T-helper 17 cell (primary cell): Measurements from ENCODE around the gene DIP2A. TPM values are rescaled to one million over a fixed set of nuclear protein-coding genes. Genes with fewer than 3 reads are reported as not detected.
"Not testable (repeated sequence)": the region's sequence is repeated elsewhere in the genome, so short reads cannot be mapped to it uniquely, and the experiment has no call there.

Source experiments
- ATAC-seq: fragments of 150-1000 bp; cut with Tn5 transposase; 2 replicates; pipeline ENCODE4 v1.10.0; 2021; ENCODE audit warnings: mild to moderate bottlenecking, moderate library complexity
- DNase-seq, 3 donors: peaks; one replicate each; pipeline versions ENCODE4 v3.0.0 to v3.0.0-alpha.2; 2020 to 2021
- H3K9me3 ChIP-seq: one replicate; pipeline ENCODE4 v1.7.0; 2013; ENCODE audit warnings: low read length, mild to moderate bottlenecking; ENCODE audit not compliant: control insufficient read depth, poor library complexity, severe bottlenecking
- H3K27ac Mint-ChIP-seq: one replicate; pipeline ENCODE4 v1.8.0; 2022; ENCODE audit warnings: mild to moderate bottlenecking, moderate library complexity, mixed read lengths
- H3K27me3 Mint-ChIP-seq: one replicate; pipeline ENCODE4 v1.8.0; 2022; ENCODE audit warnings: mixed read lengths
- H3K36me3 Mint-ChIP-seq: one replicate; pipeline ENCODE4 v1.8.0; 2022; ENCODE audit warnings: low read depth, mixed read lengths
- H3K4me1 Mint-ChIP-seq: one replicate; pipeline ENCODE4 v1.8.0; 2022; ENCODE audit warnings: mild to moderate bottlenecking, mixed read lengths
- H3K4me3 Mint-ChIP-seq: one replicate; pipeline ENCODE4 v1.8.0; 2022; ENCODE audit warnings: mild to moderate bottlenecking, moderate library complexity, mixed read lengths
- total RNA-seq, 4 donors: library from RNA in 2 of 4; stranded (reverse) in 2 of 4; gene quantifications; one replicate each; pipeline ENCODE4 v1.2.3 and lab custom pipeline; 2022 to 2026

The DIP2A gene
- total RNA-seq, 2 donors from 2014 or later = 74.2 to 85.8 TPM

- ATAC-seq (no peak), DNase-seq (no peak)
- peaks cover 4% of the 10 kb centered on the region for H3K4me1 Mint-ChIP-seq
- no peak overlapping the region for H3K4me3 Mint-ChIP-seq
- peak overlapping the region; percentile 24 for H3K27ac Mint-ChIP-seq
- H3K36me3 Mint-ChIP-seq = no peaks in the 10 kb centered on the region
- no peaks in the 10 kb centered on the region for H3K27me3 Mint-ChIP-seq
- no peaks in the 10 kb centered on the region for H3K9me3 ChIP-seq
Observed at GRCh38 chr21:46509741-46510502, 51.2 kb downstream of the DIP2A start.

GRCh38 chr21:46515109-46515508, 56.4 kb downstream of the DIP2A start:
- DNase-seq (peak in 1 of 3 donors; percentile 16), ATAC-seq (peak; percentile 87)
- H3K4me1 Mint-ChIP-seq = peaks cover 18% of the 10 kb centered on the region
- no peaks in the 10 kb centered on the region for H3K9me3 ChIP-seq
- H3K27ac Mint-ChIP-seq = peak overlapping the region; percentile 88
- peaks cover 2% of the 10 kb centered on the region for H3K36me3 Mint-ChIP-seq
- no peaks in the 10 kb centered on the region for H3K27me3 Mint-ChIP-seq
- H3K4me3 Mint-ChIP-seq = no peak overlapping the region

GRCh38 chr21:46516068-46516467, 57.4 kb downstream of the DIP2A start:
- ATAC-seq (no peak), DNase-seq (no peak)
- H3K27me3 Mint-ChIP-seq = no peaks in the 10 kb centered on the region
- peaks cover 2% of the 10 kb centered on the region for H3K36me3 Mint-ChIP-seq
- peaks cover 18% of the 10 kb centered on the region for H3K4me1 Mint-ChIP-seq
- no peaks in the 10 kb centered on the region for H3K9me3 ChIP-seq
- peak overlapping the region; percentile 88 for H3K27ac Mint-ChIP-seq
- peak overlapping the region; percentile 67 for H3K4me3 Mint-ChIP-seq

DNA sequence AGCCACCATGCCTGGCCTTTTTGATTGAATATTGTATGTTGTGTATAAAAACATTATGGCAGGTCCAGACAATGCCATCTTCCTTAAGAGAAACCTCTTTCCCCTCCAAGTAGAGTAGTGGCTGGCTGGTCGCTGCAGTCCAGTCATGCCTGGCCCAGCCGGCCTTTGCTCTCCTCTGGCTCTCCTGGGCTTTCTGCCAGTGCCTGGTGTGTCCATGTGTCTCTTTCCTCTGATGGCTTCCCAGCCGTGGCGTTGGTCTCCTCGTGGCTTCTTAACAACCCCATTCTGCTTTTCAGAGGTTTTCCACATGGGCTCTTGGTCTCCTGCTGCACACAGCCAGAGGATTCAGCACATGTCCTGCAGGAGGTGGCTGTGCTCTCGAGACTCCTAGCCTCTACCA, 58.7 kb downstream of the DIP2A start:
- Mint-ChIP-seq H3K4me1 (peaks cover 20% of the 10 kb centered on the region), H3K36me3 (peaks cover 5% of the 10 kb centered on the region), H3K4me3 (no peak overlapping the region)

DNA sequence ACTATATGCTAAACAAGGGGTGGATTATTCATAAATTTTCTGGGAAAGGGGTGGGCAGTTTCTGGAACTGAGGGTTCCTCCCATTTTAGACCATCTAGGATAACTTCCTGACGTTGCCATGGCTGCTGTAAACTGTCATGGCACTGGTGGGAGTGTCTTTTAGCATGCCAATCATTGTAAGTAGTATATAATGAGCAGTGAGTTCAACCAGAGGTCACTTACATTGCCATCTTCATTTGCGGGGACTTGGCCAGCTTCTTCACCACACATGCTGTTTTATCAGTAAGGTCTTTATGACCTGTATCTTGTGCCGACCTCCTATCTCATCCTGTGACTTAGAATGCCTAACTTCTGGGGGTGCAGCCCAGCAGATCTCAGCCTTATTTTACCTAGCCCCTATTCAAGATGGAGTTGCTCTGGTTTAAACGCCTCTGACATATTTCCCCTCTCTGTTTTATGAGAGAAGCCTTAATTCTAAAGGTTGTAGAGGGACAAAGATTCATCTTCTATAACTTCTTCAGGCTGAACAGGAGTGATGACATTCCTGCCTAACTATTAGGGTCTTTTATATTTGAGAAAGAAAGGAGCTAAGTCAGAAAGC, 60.4 kb downstream of the DIP2A start:
- no peak for DNase-seq
- Mint-ChIP-seq H3K36me3 (peaks cover 5% of the 10 kb centered on the region), H3K4me3 (no peak overlapping the region), H3K27ac (no peak overlapping the region), H3K4me1 (peaks cover 20% of the 10 kb centered on the region), H3K27me3 (no peaks in the 10 kb centered on the region)
- H3K9me3 ChIP-seq = no peaks in the 10 kb centered on the region
- ATAC-seq = no peak

More for the DNA sequence above, 58.7 kb downstream of the DIP2A start:
- H3K9me3 ChIP-seq = no peaks in the 10 kb centered on the region
- Mint-ChIP-seq H3K27ac (peak overlapping the region; percentile 63), H3K27me3 (no peaks in the 10 kb centered on the region)
- no peak for ATAC-seq
- DNase-seq = no peak

DNA sequence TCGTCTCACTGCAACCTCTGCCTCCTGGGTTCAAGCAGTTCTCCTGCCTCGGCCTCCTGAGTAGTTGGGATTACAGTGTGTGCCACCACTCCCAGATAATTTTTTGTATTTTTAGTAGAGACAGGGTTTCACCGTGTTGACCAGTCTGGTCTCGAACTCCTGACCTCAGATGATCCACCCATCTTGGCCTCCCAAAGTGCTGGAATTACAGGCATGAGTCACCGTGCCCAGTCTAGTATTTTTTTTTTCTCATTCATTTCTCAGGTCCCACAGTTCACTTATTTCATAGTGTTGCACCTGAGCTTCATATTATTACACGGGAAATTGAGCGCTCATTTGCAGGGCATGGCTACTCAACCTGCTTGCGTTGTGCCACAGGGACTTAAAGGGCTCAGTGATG, 68.7 kb downstream of the DIP2A start:
- Mint-ChIP-seq H3K4me1 (peaks cover 13% of the 10 kb centered on the region), H3K27ac (peak overlapping the region; percentile 29)
- DNase-seq, H3K27me3 Mint-ChIP-seq, H3K36me3 Mint-ChIP-seq, H3K4me3 Mint-ChIP-seq, H3K9me3 ChIP-seq, ATAC-seq: not testable (repeated sequence)

DNA sequence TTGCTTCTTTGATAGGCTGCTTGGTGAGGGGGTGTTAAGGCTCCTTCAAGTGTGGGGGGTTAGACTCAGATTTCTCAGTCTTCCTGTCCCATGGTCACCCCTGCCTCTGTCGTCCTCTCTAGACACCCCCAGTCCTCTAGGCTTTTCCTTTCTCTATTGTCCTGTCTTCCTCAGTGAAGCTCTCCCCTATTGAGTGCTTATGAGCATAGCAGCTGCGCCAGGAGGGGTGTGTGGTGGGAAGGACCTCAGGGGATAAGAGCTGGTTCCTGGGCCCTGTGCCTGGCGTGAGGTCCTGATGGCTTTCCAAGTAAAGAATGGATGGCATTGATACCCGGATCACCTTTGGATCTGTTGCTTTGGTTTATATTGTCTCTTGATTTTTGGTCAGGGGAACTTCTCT, 69.1 kb downstream of the DIP2A start:
- H3K4me3 Mint-ChIP-seq = no peak overlapping the region
- no peak for ATAC-seq
- peaks cover 6% of the 10 kb centered on the region for H3K36me3 Mint-ChIP-seq
- no peaks in the 10 kb centered on the region for H3K27me3 Mint-ChIP-seq
- peaks cover 13% of the 10 kb centered on the region for H3K4me1 Mint-ChIP-seq
- H3K9me3 ChIP-seq = no peaks in the 10 kb centered on the region
- peak overlapping the region; percentile 29 for H3K27ac Mint-ChIP-seq
- no peak for DNase-seq

- DNase-seq = no peak
- H3K4me3 Mint-ChIP-seq = no peak overlapping the region
Observed at GRCh38 chr21:46532080-46532479, 73.4 kb downstream of the DIP2A start.

GRCh38 chr21:46537026-46537425, 78.3 kb downstream of the DIP2A start:
- H3K9me3 ChIP-seq = no peaks in the 10 kb centered on the region
- DNase-seq (no peak), ATAC-seq (no peak)
- Mint-ChIP-seq H3K27me3 (no peaks in the 10 kb centered on the region), H3K36me3 (peaks cover 4% of the 10 kb centered on the region), H3K4me3 (no peak overlapping the region), H3K4me1 (peaks cover 9% of the 10 kb centered on the region), H3K27ac (no peak overlapping the region)

More at GRCh38 chr21:46532080-46532479, 73.4 kb downstream of the DIP2A start:
- Mint-ChIP-seq H3K4me1 (peaks cover 7% of the 10 kb centered on the region), H3K36me3 (peaks cover 9% of the 10 kb centered on the region), H3K27ac (no peak overlapping the region), H3K27me3 (no peaks in the 10 kb centered on the region)
- no peaks in the 10 kb centered on the region for H3K9me3 ChIP-seq
- ATAC-seq = peak; percentile 35

- no peaks in the 10 kb centered on the region for H3K27me3 Mint-ChIP-seq
- peaks cover 9% of the 10 kb centered on the region for H3K4me1 Mint-ChIP-seq
- peaks cover 4% of the 10 kb centered on the region for H3K36me3 Mint-ChIP-seq
- H3K9me3 ChIP-seq = no peaks in the 10 kb centered on the region
- no peak for DNase-seq
- peak overlapping the region; percentile 79 for H3K27ac Mint-ChIP-seq
- no peak for ATAC-seq
- no peak overlapping the region for H3K4me3 Mint-ChIP-seq
Observed at GRCh38 chr21:46538262-46538661, 79.6 kb downstream of the DIP2A start.

DNA sequence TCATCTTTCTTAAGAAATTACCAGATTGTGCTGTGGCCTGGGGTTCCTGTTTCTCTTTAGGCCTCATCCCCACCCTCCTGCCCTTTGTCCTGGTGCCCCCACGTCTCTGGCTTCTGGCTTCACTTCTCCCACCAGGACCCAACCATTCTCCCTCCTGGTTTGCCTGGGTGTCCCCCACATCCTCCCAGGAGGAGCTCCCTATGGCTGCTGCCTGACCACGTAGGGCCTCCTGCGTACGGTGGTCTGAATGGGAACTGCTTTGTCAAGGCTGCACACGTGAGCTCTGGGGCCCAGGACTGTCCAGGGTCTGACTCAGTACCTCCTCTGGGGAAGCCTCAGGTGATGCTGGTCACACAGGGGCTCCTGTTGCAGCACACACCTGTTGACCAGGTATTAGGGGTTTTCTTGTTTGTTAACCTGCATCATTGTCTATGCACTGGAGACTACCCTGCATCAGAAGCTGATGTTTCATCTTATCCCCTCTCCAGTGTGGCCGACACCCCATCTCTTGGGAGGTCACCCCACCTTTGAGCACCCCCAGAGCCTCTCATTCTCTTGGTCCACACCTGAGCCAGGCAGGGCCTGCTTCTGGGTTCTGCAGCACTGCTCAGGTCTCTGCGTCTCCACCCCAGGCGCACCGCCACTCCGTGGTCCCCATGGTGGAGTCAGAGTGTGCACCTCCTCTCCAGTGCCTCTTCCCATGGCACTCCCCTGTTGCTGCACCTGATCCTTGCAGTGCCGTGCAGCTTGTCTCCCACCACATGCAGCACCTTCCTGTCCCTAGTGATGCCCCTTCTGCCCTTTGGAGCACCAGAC, 80.4 kb downstream of the DIP2A start:
- DNase-seq (no peak), ATAC-seq (no peak)
- H3K4me1 Mint-ChIP-seq = peaks cover 16% of the 10 kb centered on the region
- no peaks in the 10 kb centered on the region for H3K27me3 Mint-ChIP-seq
- peaks cover 4% of the 10 kb centered on the region for H3K36me3 Mint-ChIP-seq
- peak overlapping the region; percentile 79 for H3K27ac Mint-ChIP-seq
- no peaks in the 10 kb centered on the region for H3K9me3 ChIP-seq
- H3K4me3 Mint-ChIP-seq = no peak overlapping the region

- ATAC-seq = peak; percentile 47
- Mint-ChIP-seq H3K27me3 (no peaks in the 10 kb centered on the region), H3K4me3 (peak overlapping the region; percentile 79), H3K4me1 (peaks cover 26% of the 10 kb centered on the region), H3K36me3 (peaks cover 8% of the 10 kb centered on the region), H3K27ac (peak overlapping the region; percentile 79)
- no peaks in the 10 kb centered on the region for H3K9me3 ChIP-seq
- no peak for DNase-seq
Observed at GRCh38 chr21:46540087-46540710, 81.5 kb downstream of the DIP2A start.

GRCh38 chr21:46542588-46543124, 84.0 kb downstream of the DIP2A start:
- no peak for ATAC-seq
- no peak for DNase-seq
- Mint-ChIP-seq H3K4me3 (no peak overlapping the region), H3K36me3 (peaks cover 10% of the 10 kb centered on the region), H3K4me1 (peaks cover 22% of the 10 kb centered on the region), H3K27ac (no peak overlapping the region), H3K27me3 (no peaks in the 10 kb centered on the region)
- H3K9me3 ChIP-seq = no peaks in the 10 kb centered on the region
